Fibroblast of lung (primary cell): Measurements from ENCODE around the gene H1-8.

ENCODE experiments used
- EZH2 ChIP-seq: IDR thresholded peaks from 2 replicates; pipeline ENCODE4 v1.5.1; 2012; ENCODE audit warnings: low read length, control low read depth, mild to moderate bottlenecking; ENCODE audit errors: missing control alignments
- TF ChIP-seq, protein P1 (sequence below), 2 donors: IDR thresholded peaks in 1 of 2; conservative IDR thresholded peaks in 1 of 2; 1 replicate in 1 of 2; 2 replicates in 1 of 2; pipeline ENCODE4 v1.5.1; 2011 to 2012; ENCODE audit warnings: low read length in 2 of 2, control low read depth in 1 of 2, inconsistent platforms in 1 of 2, low read depth in 1 of 2, mild to moderate bottlenecking in 1 of 2

DNA sequence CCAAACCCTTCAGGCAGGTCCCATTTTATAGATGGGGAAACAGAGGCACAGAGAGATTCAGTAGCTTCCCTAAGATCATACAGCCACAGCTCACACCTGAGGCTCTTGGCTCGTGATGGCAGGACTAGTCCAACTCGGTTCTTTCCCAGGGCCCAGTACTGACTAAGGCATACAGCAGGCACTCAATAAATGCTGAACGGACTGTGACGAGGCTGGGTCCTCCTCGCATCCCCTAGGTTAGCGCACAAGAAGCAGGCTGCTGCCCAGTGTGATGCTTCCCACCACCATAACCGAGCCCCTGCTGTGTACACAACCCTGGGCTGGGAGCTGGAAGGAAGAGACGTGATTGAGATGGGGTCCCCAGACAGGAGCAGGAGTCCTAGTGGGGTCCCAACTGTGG, 38.6 kb downstream of the H1-8 start:
- TF ChIP-seq, protein P1, sequence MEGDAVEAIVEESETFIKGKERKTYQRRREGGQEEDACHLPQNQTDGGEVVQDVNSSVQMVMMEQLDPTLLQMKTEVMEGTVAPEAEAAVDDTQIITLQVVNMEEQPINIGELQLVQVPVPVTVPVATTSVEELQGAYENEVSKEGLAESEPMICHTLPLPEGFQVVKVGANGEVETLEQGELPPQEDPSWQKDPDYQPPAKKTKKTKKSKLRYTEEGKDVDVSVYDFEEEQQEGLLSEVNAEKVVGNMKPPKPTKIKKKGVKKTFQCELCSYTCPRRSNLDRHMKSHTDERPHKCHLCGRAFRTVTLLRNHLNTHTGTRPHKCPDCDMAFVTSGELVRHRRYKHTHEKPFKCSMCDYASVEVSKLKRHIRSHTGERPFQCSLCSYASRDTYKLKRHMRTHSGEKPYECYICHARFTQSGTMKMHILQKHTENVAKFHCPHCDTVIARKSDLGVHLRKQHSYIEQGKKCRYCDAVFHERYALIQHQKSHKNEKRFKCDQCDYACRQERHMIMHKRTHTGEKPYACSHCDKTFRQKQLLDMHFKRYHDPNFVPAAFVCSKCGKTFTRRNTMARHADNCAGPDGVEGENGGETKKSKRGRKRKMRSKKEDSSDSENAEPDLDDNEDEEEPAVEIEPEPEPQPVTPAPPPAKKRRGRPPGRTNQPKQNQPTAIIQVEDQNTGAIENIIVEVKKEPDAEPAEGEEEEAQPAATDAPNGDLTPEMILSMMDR (conservative IDR thresholded peaks at IDR 0.05 in 1 of 2, IDR thresholded peaks at IDR 0.05 in 1 of 2; ENCODE audit: low read depth in 1 of 2, low read length in 2 of 2) = no peak
- TF ChIP-seq EZH2 = no peak
